ENCODE results near the gene RXRA. TPM values are rescaled to one million over a fixed set of nuclear protein-coding genes. Genes with fewer than 3 reads are reported as not detected.

The RXRA gene
- total and polyA plus RNA-seq, 2 donors (not counting 3 experiments of a cell fraction or from before 2014, with no cell fraction given) = 15.4 to 37.4 TPM

GRCh38 chr9:134345737-134346136 lies 19.5 kb downstream of the RXRA start:
- intact Hi-C loops (cut with micrococcal nuclease) = no loop called here
- Histone ChIP-seq H3K9me1 (replicated peaks; ENCODE audit: control insufficient read depth, extremely low read depth, insufficient read depth, low read length) (no peaks in the 10 kb centered on the region), H2AFZ (ENCODE audit: low read depth, low read length) (no peak overlapping the region), H3K4me1 (ENCODE audit: control insufficient read depth, extremely low read depth, insufficient read depth, low read length) (peaks cover 19% of the 10 kb centered on the region), H3K4me2 (ENCODE audit: insufficient read depth, low read length) (no peak overlapping the region), H3K27ac (ENCODE audit: insufficient read depth, low read depth, low read length) (no peak overlapping the region), H3K4me3 (replicated peaks in 1 of 3; ENCODE audit: insufficient read depth in 1 of 3, low read depth in 1 of 3, low read length in 3 of 3) (no peak overlapping the region), H3K27me3 (ENCODE audit: control insufficient read depth in 2 of 2, insufficient read depth in 2 of 2, low read length in 2 of 2) (no peaks in the 10 kb centered on the region), H3K9ac (replicated peaks; ENCODE audit: extremely low read depth, insufficient read depth, low read length) (no peak overlapping the region), H3K79me2 (ENCODE audit: control insufficient read depth, insufficient read depth, low read length) (peaks cover 63% of the 10 kb centered on the region), H3K9me3 (replicated peaks; ENCODE audit: control insufficient read depth, insufficient read depth, low read length) (no peaks in the 10 kb centered on the region), H3K36me3 (ENCODE audit: control insufficient read depth in 2 of 2, extremely low read depth in 1 of 2, insufficient read depth in 2 of 2, low read length in 2 of 2) (no peaks in the 10 kb centered on the region), H4K20me1 (replicated peaks; ENCODE audit: control insufficient read depth, extremely low read depth, insufficient read depth, low read length) (no peaks in the 10 kb centered on the region)
- ChIA-PET CTCF (interaction anchor here (1.7 kb wide), 1 partner anchor 97 kb away, joined by 5 read pairs; no protein-coding TSS in a partner anchor), POLR2A (no interaction called here)
- dilution Hi-C loops (cut with MboI; ENCODE audit: extremely low pct_ligation_motif_present, low sequenced_read_pairs) = no loop called here
- TF ChIP-seq POLR2AphosphoS5 (IDR thresholded peaks at IDR 0.05; ENCODE audit: insufficient read depth, low read depth, low read length) = no peak
- TF ChIP-seq, protein P1, sequence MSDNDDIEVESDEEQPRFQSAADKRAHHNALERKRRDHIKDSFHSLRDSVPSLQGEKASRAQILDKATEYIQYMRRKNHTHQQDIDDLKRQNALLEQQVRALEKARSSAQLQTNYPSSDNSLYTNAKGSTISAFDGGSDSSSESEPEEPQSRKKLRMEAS (IDR thresholded peaks at IDR 0.05; ENCODE audit: insufficient read depth, insufficient read length) = no peak
- no peak for TF ChIP-seq EZH2 (IDR thresholded peaks at IDR 0.05; ENCODE audit: borderline replicate concordance, low read depth, low read length, severe bottlenecking)
- no peak for TF ChIP-seq MYC (IDR thresholded peaks at IDR 0.05; ENCODE audit: low read depth, low read length)
- TF ChIP-seq, protein P2, sequence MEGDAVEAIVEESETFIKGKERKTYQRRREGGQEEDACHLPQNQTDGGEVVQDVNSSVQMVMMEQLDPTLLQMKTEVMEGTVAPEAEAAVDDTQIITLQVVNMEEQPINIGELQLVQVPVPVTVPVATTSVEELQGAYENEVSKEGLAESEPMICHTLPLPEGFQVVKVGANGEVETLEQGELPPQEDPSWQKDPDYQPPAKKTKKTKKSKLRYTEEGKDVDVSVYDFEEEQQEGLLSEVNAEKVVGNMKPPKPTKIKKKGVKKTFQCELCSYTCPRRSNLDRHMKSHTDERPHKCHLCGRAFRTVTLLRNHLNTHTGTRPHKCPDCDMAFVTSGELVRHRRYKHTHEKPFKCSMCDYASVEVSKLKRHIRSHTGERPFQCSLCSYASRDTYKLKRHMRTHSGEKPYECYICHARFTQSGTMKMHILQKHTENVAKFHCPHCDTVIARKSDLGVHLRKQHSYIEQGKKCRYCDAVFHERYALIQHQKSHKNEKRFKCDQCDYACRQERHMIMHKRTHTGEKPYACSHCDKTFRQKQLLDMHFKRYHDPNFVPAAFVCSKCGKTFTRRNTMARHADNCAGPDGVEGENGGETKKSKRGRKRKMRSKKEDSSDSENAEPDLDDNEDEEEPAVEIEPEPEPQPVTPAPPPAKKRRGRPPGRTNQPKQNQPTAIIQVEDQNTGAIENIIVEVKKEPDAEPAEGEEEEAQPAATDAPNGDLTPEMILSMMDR (IDR thresholded peaks at IDR 0.05; ENCODE audit: extremely low read depth in 1 of 2, insufficient read depth in 1 of 2, low read depth in 1 of 2, low read length in 2 of 2) = no peak
- no peak for TF ChIP-seq POLR2A (IDR thresholded peaks at IDR 0.05; ENCODE audit: low read depth, low read length)
- TF ChIP-seq JUN (IDR thresholded peaks at IDR 0.05; ENCODE audit: borderline replicate concordance, insufficient read depth, insufficient read length, low read depth) = no peak
- TF ChIP-seq FOS (IDR thresholded peaks at IDR 0.05; ENCODE audit: borderline replicate concordance, insufficient read depth, low read length) = no peak
- TF ChIP-seq GATA2 (IDR thresholded peaks at IDR 0.05; ENCODE audit: insufficient read depth, insufficient read length, low read depth, low read length) = no peak
- BruUV-seq (replicated peaks) = no TSS peak
- no peak for DNase-seq (ENCODE audit: low read depth, low spot score)
- FAIRE-seq = no peak

Measured in endothelial cell of umbilical vein (primary cell).